Spinal cord (tissue), 10 donors: Measurements from ENCODE around the gene C4orf50. TPM values are rescaled to one million over a fixed set of nuclear protein-coding genes. Genes with fewer than 3 reads are reported as not detected.
A peak's percentile ranks its signal among the peaks of the same experiment; 100 is the strongest.
"Not testable (repeated sequence)": the region's sequence is repeated elsewhere in the genome, so short reads cannot be mapped to it uniquely, and the experiment has no call there.

Experiments used
- DNase-seq, 6 donors: peaks; one replicate each; pipeline versions ENCODE4 v3.0.0 to v3.0.0-alpha.2; 2013 to 2015; ENCODE audit warnings: low spot score in 6 of 6, low read depth in 4 of 6
- H3K27ac ChIP-seq: one replicate; pipeline ENCODE4 v1.5.1; 2013; ENCODE audit warnings: low read depth, low read length, control low read depth
- H3K27me3 ChIP-seq: one replicate; pipeline ENCODE4 v1.6.1; 2013; ENCODE audit warnings: low read length; ENCODE audit not compliant: control insufficient read depth, insufficient read depth
- H3K36me3 ChIP-seq: one replicate; pipeline ENCODE4 v1.6.1; 2013; ENCODE audit warnings: low read length; ENCODE audit not compliant: control insufficient read depth, insufficient read depth
- H3K4me1 ChIP-seq: one replicate; pipeline ENCODE4 v1.6.1; 2013; ENCODE audit warnings: low read length; ENCODE audit not compliant: control insufficient read depth, insufficient read depth
- H3K4me3 ChIP-seq: one replicate; pipeline ENCODE4 v1.5.1; 2013; ENCODE audit warnings: low read depth, low read length, control low read depth
- H3K9me3 ChIP-seq: one replicate; pipeline ENCODE4 v1.6.1; 2013; ENCODE audit warnings: low read length; ENCODE audit not compliant: control insufficient read depth, insufficient read depth
- WGBS: methylation state at CpG from one replicate; pipeline ENCODE4 v1.1.5; 2013; ENCODE audit warnings: missing lambda C conversion rate; ENCODE audit not compliant: insufficient coverage; 5-methylcytosine and 5-hydroxymethylcytosine counted together
- polyA plus RNA-seq, 2 donors: library from polyadenylated mRNA; unstranded; fragments of 120-200 nt; gene quantifications; one replicate each; pipeline ENCODE4 v1.2.1, GENCODE V29; 2013; ENCODE audit not compliant: insufficient read length in 2 of 2
- total RNA-seq, 2 donors: library from RNA; depleted of rRNA in 1 of 2; stranded (reverse); fragments of 120-200 nt in 1 of 2; fragments of >200 nt in 1 of 2; gene quantifications; one replicate each; pipeline versions ENCODE4 v1.2.3 to v1.2.4, GENCODE V29; 2013 to 2014
- donor health status: healthy.

C4orf50 gene
- total and polyA plus RNA-seq, 4 donors: 1.9 to 6.4 (median 2.7) TPM

- Histone ChIP-seq H3K27ac (no peak overlapping the region), H3K27me3 (peaks cover 6% of the 10 kb centered on the region)
- WGBS: 93% methylated on average over 8 of the region's 9 CpGs
Observed at GRCh38 chr4:5999830-6000365, 18.3 kb downstream of the C4orf50 start.

GRCh38 chr4:5999356-5999755 is 18.9 kb downstream of the C4orf50 start:
- DNase-seq: peak in 1 of 6 donors; percentile 27
- WGBS: 68% methylated on average over 5 of the region's 6 CpGs
- Histone ChIP-seq H3K36me3 (peaks cover 5% of the 10 kb centered on the region), H3K27ac (no peak overlapping the region), H3K4me1 (peaks cover 4% of the 10 kb centered on the region), H3K9me3 (no peaks in the 10 kb centered on the region), H3K27me3 (peaks cover 6% of the 10 kb centered on the region), H3K4me3 (no peak overlapping the region)

More at GRCh38 chr4:5999830-6000365, 18.3 kb downstream of the C4orf50 start:
- Histone ChIP-seq H3K4me1 (peaks cover 4% of the 10 kb centered on the region), H3K36me3 (peaks cover 5% of the 10 kb centered on the region), H3K9me3 (no peaks in the 10 kb centered on the region), H3K4me3 (no peak overlapping the region)
- no peak for DNase-seq

- DNase-seq: peak; percentile 41 to 97 (median 80)
- Histone ChIP-seq H3K9me3 (no peaks in the 10 kb centered on the region), H3K36me3 (peaks cover 10% of the 10 kb centered on the region), H3K27ac (no peak overlapping the region), H3K4me1 (peaks cover 4% of the 10 kb centered on the region), H3K27me3 (peaks cover 6% of the 10 kb centered on the region), H3K4me3 (no peak overlapping the region)
- 3% methylated on average over 9 of the region's 9 CpGs for WGBS
Observed at GRCh38 chr4:5998333-5998936, 19.8 kb downstream of the C4orf50 start.

DNA sequence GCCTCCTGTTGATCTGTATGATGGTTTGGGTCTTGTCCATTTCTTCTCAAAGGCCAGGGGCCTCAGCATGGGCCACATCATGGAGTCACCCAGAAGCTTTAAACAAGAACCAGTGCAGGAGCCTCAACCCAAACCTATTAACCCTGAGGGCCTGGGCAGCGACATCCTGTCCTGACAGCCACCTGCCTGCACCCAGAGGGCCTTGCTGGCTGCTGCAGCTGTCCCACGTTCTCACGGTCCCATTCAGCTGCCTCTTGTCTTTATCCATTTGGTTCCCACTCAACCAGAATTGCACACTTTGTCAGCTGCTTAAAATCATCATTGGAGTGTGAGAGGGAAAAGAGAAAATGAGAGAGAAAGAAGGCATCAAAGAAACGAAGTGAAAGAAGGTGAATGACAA is 21.6 kb downstream of the C4orf50 start:
- 58% methylated on average over 3 of the region's 4 CpGs for WGBS

GRCh38 chr4:5995901-5996623 is 22.2 kb downstream of the C4orf50 start:
- Histone ChIP-seq H3K9me3 (no peaks in the 10 kb centered on the region), H3K27ac (no peak overlapping the region), H3K4me3 (no peak overlapping the region), H3K4me1 (peaks cover 4% of the 10 kb centered on the region), H3K27me3 (peaks cover 2% of the 10 kb centered on the region), H3K36me3 (peaks cover 22% of the 10 kb centered on the region)
- WGBS: 59% methylated on average over 18 of the region's 19 CpGs
- no peak for DNase-seq

More for the DNA sequence above, 21.6 kb downstream of the C4orf50 start:
- Histone ChIP-seq H3K9me3 (no peaks in the 10 kb centered on the region), H3K27ac (no peak overlapping the region), H3K4me1 (peaks cover 4% of the 10 kb centered on the region), H3K36me3 (peaks cover 19% of the 10 kb centered on the region), H3K27me3 (peaks cover 2% of the 10 kb centered on the region), H3K4me3 (no peak overlapping the region)
- no peak for DNase-seq

- peaks cover 34% of the 10 kb centered on the region for H3K36me3 ChIP-seq
Observed at GRCh38 chr4:5993876-5994811, 24.1 kb downstream of the C4orf50 start.

GRCh38 chr4:5993346-5993745 is 24.9 kb downstream of the C4orf50 start:
- H3K27ac ChIP-seq, H3K4me3 ChIP-seq, H3K4me1 ChIP-seq, H3K27me3 ChIP-seq, H3K9me3 ChIP-seq, DNase-seq: not testable (repeated sequence)
- H3K36me3 ChIP-seq: peaks cover 35% of the 10 kb centered on the region
- WGBS: 77% methylated on average over 7 of the region's 9 CpGs

More at GRCh38 chr4:5993876-5994811, 24.1 kb downstream of the C4orf50 start:
- H3K27ac ChIP-seq: no peak overlapping the region
- no peak for DNase-seq
- no peak overlapping the region for H3K4me3 ChIP-seq
- no peaks in the 10 kb centered on the region for H3K9me3 ChIP-seq
- peaks cover 4% of the 10 kb centered on the region for H3K4me1 ChIP-seq
- 87% methylated on average over 23 of the region's 23 CpGs for WGBS
- H3K27me3 ChIP-seq: peaks cover 2% of the 10 kb centered on the region

- H3K36me3 ChIP-seq: peaks cover 35% of the 10 kb centered on the region
- H3K4me1 ChIP-seq: no peaks in the 10 kb centered on the region
- no peak overlapping the region for H3K27ac ChIP-seq
- H3K9me3 ChIP-seq: no peaks in the 10 kb centered on the region
- 88% methylated on average over 10 of the region's 11 CpGs for WGBS
- DNase-seq: no peak
- peaks cover 2% of the 10 kb centered on the region for H3K27me3 ChIP-seq
- H3K4me3 ChIP-seq: no peak overlapping the region
Observed at GRCh38 chr4:5992828-5993321, 25.4 kb downstream of the C4orf50 start.

DNA sequence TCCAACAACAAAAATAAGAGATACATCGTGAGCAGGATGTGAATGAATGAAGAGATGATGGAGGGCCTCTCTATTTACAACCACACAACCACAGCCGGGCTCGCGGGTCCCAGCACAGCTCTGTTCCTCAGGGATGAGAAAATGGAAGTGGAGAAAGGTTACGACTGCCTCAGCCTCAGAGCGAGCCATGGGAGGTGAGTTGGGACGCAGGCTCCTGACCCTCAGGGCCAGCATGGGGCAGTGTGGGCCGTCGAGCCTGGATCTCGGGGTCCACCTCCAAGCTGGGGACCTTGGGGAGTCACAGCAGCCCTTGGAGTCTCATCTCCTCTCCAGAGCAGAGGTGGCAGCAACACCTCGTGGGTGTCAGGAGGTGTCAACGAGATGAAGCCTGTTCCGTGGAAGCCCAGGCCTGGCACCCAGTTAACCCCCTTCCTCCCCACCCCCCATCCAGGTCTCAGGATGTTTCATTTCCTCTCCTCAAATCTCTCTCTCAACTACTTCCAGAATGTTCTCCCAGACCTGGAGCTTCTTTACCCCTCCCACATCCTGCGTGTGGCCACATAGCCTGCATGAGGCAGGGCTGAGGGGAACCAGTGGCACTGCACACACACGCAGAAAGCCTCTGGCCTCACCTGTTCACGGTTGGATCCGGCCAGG is 25.9 kb downstream of the C4orf50 start:
- DNase-seq: no peak
- no peaks in the 10 kb centered on the region for H3K4me1 ChIP-seq
- peaks cover 35% of the 10 kb centered on the region for H3K36me3 ChIP-seq
- no peak overlapping the region for H3K27ac ChIP-seq
- H3K4me3 ChIP-seq: no peak overlapping the region
- 87% methylated on average over 15 of the region's 17 CpGs for WGBS
- no peaks in the 10 kb centered on the region for H3K9me3 ChIP-seq
- peaks cover 2% of the 10 kb centered on the region for H3K27me3 ChIP-seq
